PC-9 (cell line): ENCODE results near the gene RHOBTB3.

Source experiments
- EZH2 ChIP-seq: fragments of 200-600 bp; sonication (generic); IDR thresholded peaks from 2 replicates; pipeline ENCODE4 v1.8.0; 2017; ENCODE audit warnings: antibody characterized with exemption, low read depth
- TF ChIP-seq, protein P1 (sequence below): fragments of 200-600 bp; sonication (generic); conservative IDR thresholded peaks from 2 replicates; pipeline ENCODE4 v1.6.1; 2017; ENCODE audit warnings: mixed run types, antibody characterized with exemption, mild to moderate bottlenecking, moderate library complexity

DNA sequence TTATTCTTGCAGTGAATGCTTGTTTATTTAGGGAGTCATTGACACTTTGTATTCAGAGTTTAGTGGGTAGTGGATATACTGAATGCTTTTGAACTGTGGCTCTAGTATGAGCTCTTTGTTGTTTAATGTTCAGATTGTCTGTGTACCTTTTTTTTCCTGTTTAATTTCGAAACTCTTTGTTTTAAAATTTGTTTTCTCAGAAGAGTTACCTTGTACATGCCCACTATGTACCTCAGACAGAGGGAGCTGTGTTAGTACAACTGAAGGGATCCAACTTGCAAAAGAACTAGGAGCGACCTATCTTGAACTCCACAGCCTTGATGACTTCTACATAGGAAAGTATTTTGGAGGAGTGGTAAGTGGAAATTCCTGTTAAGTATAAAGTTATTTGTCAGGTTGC lies 17.0 kb downstream of the RHOBTB3 start:
- no peak for TF ChIP-seq EZH2
- TF ChIP-seq, protein P1, sequence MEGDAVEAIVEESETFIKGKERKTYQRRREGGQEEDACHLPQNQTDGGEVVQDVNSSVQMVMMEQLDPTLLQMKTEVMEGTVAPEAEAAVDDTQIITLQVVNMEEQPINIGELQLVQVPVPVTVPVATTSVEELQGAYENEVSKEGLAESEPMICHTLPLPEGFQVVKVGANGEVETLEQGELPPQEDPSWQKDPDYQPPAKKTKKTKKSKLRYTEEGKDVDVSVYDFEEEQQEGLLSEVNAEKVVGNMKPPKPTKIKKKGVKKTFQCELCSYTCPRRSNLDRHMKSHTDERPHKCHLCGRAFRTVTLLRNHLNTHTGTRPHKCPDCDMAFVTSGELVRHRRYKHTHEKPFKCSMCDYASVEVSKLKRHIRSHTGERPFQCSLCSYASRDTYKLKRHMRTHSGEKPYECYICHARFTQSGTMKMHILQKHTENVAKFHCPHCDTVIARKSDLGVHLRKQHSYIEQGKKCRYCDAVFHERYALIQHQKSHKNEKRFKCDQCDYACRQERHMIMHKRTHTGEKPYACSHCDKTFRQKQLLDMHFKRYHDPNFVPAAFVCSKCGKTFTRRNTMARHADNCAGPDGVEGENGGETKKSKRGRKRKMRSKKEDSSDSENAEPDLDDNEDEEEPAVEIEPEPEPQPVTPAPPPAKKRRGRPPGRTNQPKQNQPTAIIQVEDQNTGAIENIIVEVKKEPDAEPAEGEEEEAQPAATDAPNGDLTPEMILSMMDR: no peak
